Endothelial cell of umbilical vein (primary cell): Measurements from ENCODE around the gene HSFX1. TPM values are rescaled to one million over a fixed set of nuclear protein-coding genes. Genes with fewer than 3 reads are reported as not detected.
A peak's percentile ranks its signal among the peaks of the same experiment; 100 is the strongest.

Experiments
- BruUV-seq: library from RNA; stranded (reverse); fragments of 400-500 nt; replicated peaks from 2 replicates; lab custom pipeline; 2021; lab: Mats Ljungman, UMichigan
- CTCF ChIA-PET: fragments of 300-600, 350-600 bp; sonication (Branson Sonifier 250); formaldehyde crosslinking; loops from one replicate; lab custom pipeline; 2021; ENCODE audit warnings: antibody characterized with exemption, inconsistent platforms; lab: Charles Lee
- POLR2A ChIA-PET: fragments of 300-600, 350-600 bp; sonication (Branson Sonifier 250); formaldehyde crosslinking; loops from one replicate; lab custom pipeline; 2021; ENCODE audit warnings: antibody characterized with exemption, inconsistent platforms; lab: Charles Lee
- DNase-seq: peaks from one replicate; pipeline ENCODE4 v3.0.0-alpha.2; 2011; ENCODE audit warnings: low read depth, low spot score
- FAIRE-seq: peaks from 2 replicates; lab custom pipeline; 2011; peaks lifted over from hg19 to GRCh38; lab: Jason Lieb, UNC
- H2AFZ ChIP-seq: 2 replicates; pipeline ENCODE4 v1.6.0; 2012; ENCODE audit warnings: low read depth, low read length, control low read depth, inconsistent platforms
- H3K27ac ChIP-seq: 2 replicates; pipeline ENCODE4 v1.5.1; 2011; ENCODE audit warnings: low read depth, mild to moderate bottlenecking, control low read depth, low read length, moderate library complexity; ENCODE audit not compliant: insufficient read depth
- H3K27me3 ChIP-seq, 2 experiments: 2 replicates each; pipeline versions ENCODE4 v1.6.0 to v1.6.1; 2011; ENCODE audit warnings: low read length in 2 of 2, mixed read lengths in 1 of 2; ENCODE audit not compliant: control insufficient read depth in 2 of 2, insufficient read depth in 2 of 2
- H3K36me3 ChIP-seq, 2 experiments: 2 replicates in 1 of 2; 3 replicates in 1 of 2; pipeline ENCODE4 v1.5.1; 2011; ENCODE audit warnings: low read length in 2 of 2, mild to moderate bottlenecking in 1 of 2, moderate library complexity in 1 of 2; ENCODE audit not compliant: control insufficient read depth in 2 of 2, insufficient read depth in 2 of 2; ENCODE audit errors: extremely low read depth in 1 of 2
- H3K4me1 ChIP-seq: 3 replicates; pipeline ENCODE4 v1.5.1; 2011; ENCODE audit warnings: mild to moderate bottlenecking, low read length; ENCODE audit not compliant: control insufficient read depth, insufficient read depth; ENCODE audit errors: extremely low read depth
- H3K4me2 ChIP-seq: 2 replicates; pipeline ENCODE4 v1.6.1; 2011; ENCODE audit warnings: low read length, control low read depth, mixed read lengths; ENCODE audit not compliant: insufficient read depth
- H3K4me3 ChIP-seq, 3 experiments: fragments of 200-600 bp in 1 of 3; sonication (generic), shearing (Covaris generic) in 1 of 3; replicated peaks in 1 of 3; 2 replicates each; pipeline ENCODE4 v1.5.1; 2011 to 2016; ENCODE audit warnings: control low read depth in 3 of 3, low read length in 3 of 3, mild to moderate bottlenecking in 2 of 3, inconsistent platforms in 1 of 3, low read depth in 1 of 3, moderate library complexity in 1 of 3; ENCODE audit not compliant: insufficient read depth in 1 of 3
- H3K79me2 ChIP-seq: 2 replicates; pipeline ENCODE4 v1.6.0; 2012; ENCODE audit warnings: low read length, inconsistent platforms; ENCODE audit not compliant: control insufficient read depth, insufficient read depth
- H3K9ac ChIP-seq: replicated peaks from 2 replicates; pipeline ENCODE3; 2011; ENCODE audit warnings: low read length, control low read depth; ENCODE audit not compliant: insufficient read depth; ENCODE audit errors: extremely low read depth
- H3K9me1 ChIP-seq: replicated peaks from 3 replicates; pipeline ENCODE4 v1.6.0; 2011; ENCODE audit warnings: mild to moderate bottlenecking, low read length; ENCODE audit not compliant: control insufficient read depth, insufficient read depth; ENCODE audit errors: extremely low read depth
- H3K9me3 ChIP-seq: replicated peaks from 2 replicates; pipeline ENCODE4 v1.5.1; 2012; ENCODE audit warnings: low read length, inconsistent platforms; ENCODE audit not compliant: control insufficient read depth, insufficient read depth
- H4K20me1 ChIP-seq: replicated peaks from 2 replicates; pipeline ENCODE3; 2011; ENCODE audit warnings: mild to moderate bottlenecking, low read length; ENCODE audit not compliant: control insufficient read depth, insufficient read depth; ENCODE audit errors: extremely low read depth
- EZH2 ChIP-seq: IDR thresholded peaks from 2 replicates; pipeline ENCODE4 v1.6.1; 2012; ENCODE audit warnings: borderline replicate concordance, low read depth, mild to moderate bottlenecking, moderate library complexity, low read length, inconsistent platforms; ENCODE audit not compliant: severe bottlenecking
- FOS ChIP-seq: IDR thresholded peaks from 2 replicates; pipeline ENCODE4 v1.6.1; 2011; ENCODE audit warnings: mild to moderate bottlenecking, low read length, moderate library complexity, borderline replicate concordance; ENCODE audit not compliant: insufficient read depth
- GATA2 ChIP-seq: IDR thresholded peaks from 2 replicates; pipeline ENCODE4 v1.7.0; 2011; ENCODE audit warnings: low read depth, mild to moderate bottlenecking, moderate library complexity, mixed read lengths, low read length; ENCODE audit not compliant: insufficient read length, insufficient read depth
- JUN ChIP-seq: IDR thresholded peaks from 2 replicates; pipeline ENCODE4 v1.6.1; 2011; ENCODE audit warnings: borderline replicate concordance, low read depth; ENCODE audit not compliant: insufficient read length, insufficient read depth
- MAX ChIP-seq: IDR thresholded peaks from 2 replicates; pipeline ENCODE4 v1.6.1; 2011; ENCODE audit not compliant: insufficient read depth, insufficient read length
- MYC ChIP-seq: IDR thresholded peaks from one replicate; pipeline ENCODE4 v1.6.1; 2011; ENCODE audit warnings: mild to moderate bottlenecking, low read depth, low read length
- POLR2A ChIP-seq: IDR thresholded peaks from 2 replicates; pipeline ENCODE4 v1.6.1; 2012; ENCODE audit warnings: low read depth, mild to moderate bottlenecking, control low read depth, low read length
- POLR2AphosphoS5 ChIP-seq: IDR thresholded peaks from 2 replicates; pipeline ENCODE4 v1.6.1; 2012; ENCODE audit warnings: low read depth, mild to moderate bottlenecking, control low read depth, low read length, moderate library complexity; ENCODE audit not compliant: insufficient read depth
- dilution Hi-C: fragments of 300-500 bp; cut with MboI; formaldehyde crosslinking; loops from one replicate; pipeline ENCODE4 v1.15.0; 2019; ENCODE audit warnings: low sequenced_read_pairs; ENCODE audit not compliant: extremely low pct_ligation_motif_present
- intact Hi-C: fragments of 100-400 bp; cut with micrococcal nuclease; formaldehyde crosslinking; loops from one replicate; pipeline ENCODE4 v1.10.0; 2022
- polyA plus RNA-seq, 4 experiments: library from polyadenylated mRNA; depleted of rRNA in 3 of 4; stranded (reverse) in 3 of 4; unstranded in 1 of 4; fragments of >200 nt; gene quantifications; 2 replicates each; pipeline versions ENCODE4 v1.2.1 to v1.2.3, GENCODE V29; 2011 to 2012; ENCODE audit warnings: missing spikeins in 1 of 4
- total RNA-seq: library from RNA; stranded (reverse); gene quantifications from 2 replicates; pipeline ENCODE4 v1.2.3, GENCODE V29; 2021
- TF ChIP-seq, protein P1 (sequence below), 2 donors: IDR thresholded peaks; 1 replicate in 1 of 2; 2 replicates in 1 of 2; pipeline ENCODE4 v1.5.1; 2011; ENCODE audit warnings: low read length in 2 of 2, mild to moderate bottlenecking in 2 of 2, moderate library complexity in 2 of 2, control low read depth in 1 of 2, inconsistent platforms in 1 of 2, low read depth in 1 of 2; ENCODE audit not compliant: insufficient read depth in 1 of 2; ENCODE audit errors: extremely low read depth in 1 of 2

The HSFX1 gene
- total and polyA plus RNA-seq, 2 donors (not counting 3 experiments of a cell fraction or from before 2014, with no cell fraction given), result 0.68 to 0.88 TPM

- H3K4me2 ChIP-seq, result no peak overlapping the region
- TF ChIP-seq EZH2 (no peak), JUN (no peak), GATA2 (no peak), MYC (no peak), POLR2AphosphoS5 (no peak), MAX (no peak), POLR2A (no peak), FOS (no peak)
- TF ChIP-seq, protein P1, sequence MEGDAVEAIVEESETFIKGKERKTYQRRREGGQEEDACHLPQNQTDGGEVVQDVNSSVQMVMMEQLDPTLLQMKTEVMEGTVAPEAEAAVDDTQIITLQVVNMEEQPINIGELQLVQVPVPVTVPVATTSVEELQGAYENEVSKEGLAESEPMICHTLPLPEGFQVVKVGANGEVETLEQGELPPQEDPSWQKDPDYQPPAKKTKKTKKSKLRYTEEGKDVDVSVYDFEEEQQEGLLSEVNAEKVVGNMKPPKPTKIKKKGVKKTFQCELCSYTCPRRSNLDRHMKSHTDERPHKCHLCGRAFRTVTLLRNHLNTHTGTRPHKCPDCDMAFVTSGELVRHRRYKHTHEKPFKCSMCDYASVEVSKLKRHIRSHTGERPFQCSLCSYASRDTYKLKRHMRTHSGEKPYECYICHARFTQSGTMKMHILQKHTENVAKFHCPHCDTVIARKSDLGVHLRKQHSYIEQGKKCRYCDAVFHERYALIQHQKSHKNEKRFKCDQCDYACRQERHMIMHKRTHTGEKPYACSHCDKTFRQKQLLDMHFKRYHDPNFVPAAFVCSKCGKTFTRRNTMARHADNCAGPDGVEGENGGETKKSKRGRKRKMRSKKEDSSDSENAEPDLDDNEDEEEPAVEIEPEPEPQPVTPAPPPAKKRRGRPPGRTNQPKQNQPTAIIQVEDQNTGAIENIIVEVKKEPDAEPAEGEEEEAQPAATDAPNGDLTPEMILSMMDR (IDR thresholded peaks at IDR 0.05; ENCODE audit: extremely low read depth in 1 of 2, insufficient read depth in 1 of 2, low read depth in 1 of 2, low read length in 2 of 2), result no peak
- H2AFZ ChIP-seq, result no peak overlapping the region
- H3K9ac ChIP-seq, result no peak overlapping the region
- ChIA-PET CTCF (no interaction called here), POLR2A (no interaction called here)
- no peaks in the 10 kb centered on the region for H3K4me1 ChIP-seq
- H3K4me3 ChIP-seq, result no peak overlapping the region
- dilution Hi-C loops, result no loop called here
- FAIRE-seq (peak; percentile 4), DNase-seq (no peak)
- no peaks in the 10 kb centered on the region for H3K27me3 ChIP-seq
- H4K20me1 ChIP-seq, result no peaks in the 10 kb centered on the region
- H3K36me3 ChIP-seq, result no peaks in the 10 kb centered on the region
- no peak overlapping the region for H3K27ac ChIP-seq
- H3K9me3 ChIP-seq, result no peaks in the 10 kb centered on the region
- H3K9me1 ChIP-seq, result no peaks in the 10 kb centered on the region
- no TSS peak for BruUV-seq
- no peaks in the 10 kb centered on the region for H3K79me2 ChIP-seq
- intact Hi-C loops, result no loop called here
Measured at GRCh38 chrX:149804102-149804501, 30.2 kb downstream of the HSFX1 start.
